Pancreas (tissue), 10 donors: Measurements from ENCODE around the gene IL4R. TPM values are rescaled to one million over a fixed set of nuclear protein-coding genes. Genes with fewer than 3 reads are reported as not detected.

ENCODE experiments used
- ATAC-seq, 4 donors: fragments of 200-7000 bp; cut with Tn5 transposase; one replicate each; pipeline versions ENCODE4 v1.8.0 to v1.9.1; 2020; ENCODE audit warnings: mild to moderate bottlenecking in 4 of 4, moderate library complexity in 4 of 4
- DNase-seq, 6 donors: peaks; one replicate each; pipeline ENCODE4 v3.0.0-alpha.2; 2020
- FAIRE-seq: peaks from 2 replicates; lab custom pipeline; 2012; peaks lifted over from hg19 to GRCh38; lab: Jason Lieb, UNC
- H3K27ac ChIP-seq, 4 donors: fragments of 200-600 bp; sonication (generic); 1 replicate in 3 of 4; 2 replicates in 1 of 4; pipeline versions ENCODE4 v1.5.0 to v1.8.0; 2020
- H3K27me3 ChIP-seq, 4 donors: fragments of 200-600 bp; one replicate each; pipeline ENCODE4 v1.8.0; 2021
- H3K36me3 ChIP-seq, 3 donors: fragments of 200-600 bp; sonication (generic) in 1 of 3; one replicate each; pipeline versions ENCODE4 v1.5.0 to v1.8.0; 2020 to 2021
- H3K4me1 ChIP-seq, 3 donors: fragments of 200-600 bp; one replicate each; pipeline ENCODE4 v1.8.0; 2021
- H3K4me3 ChIP-seq, 4 donors: fragments of 200-600 bp; sonication (generic) in 2 of 4; one replicate each; pipeline versions ENCODE4 v1.5.0 to v1.8.0; 2020 to 2021
- H3K9me3 ChIP-seq, 4 donors: fragments of 200-600 bp; one replicate each; pipeline ENCODE4 v1.8.0; 2021
- CTCF ChIP-seq, 4 donors: fragments of 200-600 bp; sonication (generic) in 3 of 4; IDR thresholded peaks; one replicate each; pipeline versions ENCODE4 v1.5.0 to v1.8.0; 2021; ENCODE audit warnings: antibody characterized with exemption in 4 of 4
- WGBS, 2 donors: extraction: QIAGEN DNeasy Blood & Tissue Kit; methylation state at CpG; one replicate each; pipeline ENCODE4 v1.1.7; 2013; 5-methylcytosine and 5-hydroxymethylcytosine counted together
- intact Hi-C, 3 donors: fragments of 100-400 bp; cut with DNase I; formaldehyde crosslinking; loops; one replicate each; pipeline versions ENCODE4 v1.11.1 to v1.14.2; 2022
- polyA plus RNA-seq, 2 donors: library from polyadenylated mRNA; stranded (reverse); fragments of 200-250 nt; gene quantifications; one replicate each; pipeline ENCODE4 v1.2.3, GENCODE V29; 2013
- total RNA-seq, 6 donors: library from RNA; stranded (reverse); fragmentation: NEBNext Ultra II Directional in 4 of 6; extraction: Animal tissue kit (Norgen Biotek cat#: 25700) in 4 of 6; gene quantifications; one replicate each; pipeline versions ENCODE4 v1.2.1 to v1.2.4, GENCODE V29; 2021 to 2023
- donor health status: healthy with polysubstance abuse.
- donor health status: DM: no; HTN: no; CAD: no; lungs with moderate emphysema.
- donor health status: DM: no; HTN: no; CAD: no.
- donor health status: control.
- donor health status: control.
- donor health status: Bipolar disorder and iron deficiency.
- donor health status: DM: yes; HTN: yes; CAD: no.
- donor health status: DM: no; HTN: no; CAD: no.
- donor health status: DM: no; HTN: no; CAD: no.
- donor health status: DM: yes; HTN: yes; CAD: no.

Gene IL4R
- total and polyA plus RNA-seq, 8 donors: 16.0 to 58.7 (median 30.3) TPM

GRCh38 chr16:27404163-27404823 is 90.5 kb downstream of the IL4R start:
- no peaks in the 10 kb centered on the region for H3K36me3 ChIP-seq
- 61 to 81% methylated on average over 10 of the region's 10 CpGs for WGBS, 2 donors
- no peak for DNase-seq
- no peaks in the 10 kb centered on the region for H3K9me3 ChIP-seq
- ATAC-seq: no peak
- H3K4me1 ChIP-seq: no peaks in the 10 kb centered on the region
- no peak for TF ChIP-seq CTCF (IDR thresholded peaks at IDR 0.05)
- no peak overlapping the region for H3K27ac ChIP-seq
- H3K27me3 ChIP-seq: no peaks in the 10 kb centered on the region
- no peak overlapping the region for H3K4me3 ChIP-seq
- intact Hi-C loops: no loop called here
- FAIRE-seq: no peak

DNA sequence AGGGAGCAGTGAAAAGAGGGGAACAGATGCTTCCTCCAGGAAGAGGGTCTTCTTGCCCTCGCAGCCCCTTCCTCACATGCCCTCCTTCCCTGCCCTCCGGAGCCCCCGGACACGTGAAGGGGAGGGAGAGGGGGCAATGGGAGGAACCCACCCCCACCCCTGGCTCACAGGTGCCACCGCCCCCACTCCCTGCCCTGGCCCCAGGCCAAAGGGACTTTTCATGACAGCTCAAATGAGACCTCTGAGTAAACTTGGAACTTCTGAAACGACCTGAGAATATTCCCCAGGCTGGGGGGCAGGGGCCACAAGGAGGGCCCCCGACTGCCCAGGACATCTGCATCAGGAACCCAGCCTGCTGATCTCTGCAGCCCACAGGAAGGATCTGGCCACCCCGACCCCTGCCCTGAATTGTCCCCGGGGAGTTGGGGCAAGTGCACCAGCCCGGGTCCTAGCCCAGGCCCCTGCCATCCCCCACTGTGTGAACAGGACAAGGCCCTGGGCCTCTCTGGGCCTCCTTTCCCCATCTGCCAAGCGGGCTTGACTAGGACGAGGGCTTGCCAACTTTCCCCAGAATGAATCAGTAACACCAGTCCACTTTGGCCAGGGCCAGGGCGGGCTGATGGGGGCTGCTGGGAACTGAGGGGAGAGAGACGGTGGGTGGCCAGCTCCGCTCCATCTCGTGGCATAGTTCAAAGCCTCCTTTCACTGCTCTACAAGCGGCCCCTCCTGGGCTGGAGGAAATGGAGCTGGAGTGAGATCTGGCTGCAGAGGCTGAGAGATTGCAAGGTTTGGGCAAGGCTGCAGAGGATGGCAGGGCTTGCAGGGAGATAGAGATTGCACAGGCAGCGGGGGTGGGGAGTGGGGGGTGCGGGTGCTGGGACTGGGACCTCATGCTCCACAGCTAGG is 92.0 kb downstream of the IL4R start:
- Histone ChIP-seq H3K4me3 (no peak overlapping the region), H3K36me3 (no peaks in the 10 kb centered on the region), H3K9me3 (no peaks in the 10 kb centered on the region), H3K27me3 (peaks cover 0 to 4% (median 0%) of the 10 kb centered on the region in 4 donors), H3K27ac (no peak overlapping the region), H3K4me1 (no peaks in the 10 kb centered on the region)
- FAIRE-seq: no peak
- no peak for ATAC-seq
- TF ChIP-seq CTCF (IDR thresholded peaks at IDR 0.05): no peak
- WGBS, 2 donors: 40 to 42% methylated on average over 17 to 19 of the region's 19 CpGs
- intact Hi-C loops: no loop called here
- DNase-seq: peak in 2 of 6 donors; percentile 23 to 44

- TF ChIP-seq CTCF (IDR thresholded peaks at IDR 0.05): no peak
- Histone ChIP-seq H3K27me3 (peaks cover 0 to 7% (median 0%) of the 10 kb centered on the region in 4 donors), H3K9me3 (no peaks in the 10 kb centered on the region), H3K36me3 (no peaks in the 10 kb centered on the region), H3K4me1 (no peaks in the 10 kb centered on the region), H3K27ac (no peak overlapping the region), H3K4me3 (no peak overlapping the region)
- whole genome bisulfite sequencing, 2 donors: 46 to 49% methylated on average over 6 of the region's 6 CpGs
- no peak for DNase-seq
- intact Hi-C loops: no loop called here
- FAIRE-seq: no peak
- ATAC-seq: no peak
Observed at GRCh38 chr16:27406511-27407128, 92.8 kb downstream of the IL4R start.

DNA sequence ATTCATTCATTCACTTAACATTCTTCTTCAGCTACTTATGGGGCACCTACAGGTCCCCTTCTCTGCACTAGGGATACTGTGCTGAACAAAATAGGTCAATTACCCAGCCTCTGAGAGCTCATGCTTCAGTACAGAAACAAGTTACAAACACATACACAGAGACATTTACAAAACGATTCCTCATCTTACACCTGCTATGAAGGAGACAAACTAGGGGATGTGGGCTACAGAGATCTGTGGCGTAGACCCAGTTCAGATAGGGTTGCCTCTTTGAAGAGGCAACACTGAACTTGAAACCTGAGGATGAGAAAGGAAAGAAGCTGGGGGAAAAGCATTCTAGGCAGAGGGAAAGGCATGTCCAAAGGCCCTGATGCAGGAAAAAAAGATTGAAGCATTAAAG is 93.4 kb downstream of the IL4R start:
- 50 to 51% methylated on average over 2 of the region's 2 CpGs for WGBS, 2 donors
- DNase-seq (no peak), FAIRE-seq (no peak), ATAC-seq (no peak)
- H3K9me3 ChIP-seq: no peaks in the 10 kb centered on the region
- H3K27ac ChIP-seq: no peak overlapping the region
- no peak for TF ChIP-seq CTCF (IDR thresholded peaks at IDR 0.05)
- H3K36me3 ChIP-seq: no peaks in the 10 kb centered on the region
- intact Hi-C loops: no loop called here
- no peaks in the 10 kb centered on the region for H3K4me1 ChIP-seq
- peaks cover 0 to 7% (median 0%) of the 10 kb centered on the region in 4 donors for H3K27me3 ChIP-seq
- no peak overlapping the region for H3K4me3 ChIP-seq
